Hematopoietic multipotent progenitor cell treated with erythropoietin and hydrocortisone succinate and interleukin-3 and kit ligand, for 15 days (in vitro differentiated cells): Measurements from ENCODE around the gene WNT7B.

Experiments used
- DNase-seq: peaks from one replicate; pipeline ENCODE4 v3.0.0-alpha.2; 2015; ENCODE audit warnings: low spot score

Gene WNT7B

GRCh38 chr22:45906946-45907345 is 70.0 kb downstream of the WNT7B start:
- DNase-seq, result no peak

GRCh38 chr22:45905924-45906865 is 70.8 kb downstream of the WNT7B start:
- DNase-seq, result no peak

- no peak for DNase-seq
Measured at GRCh38 chr22:45905326-45905923, 71.5 kb downstream of the WNT7B start.

GRCh38 chr22:45904236-45904635 is 72.7 kb downstream of the WNT7B start:
- DNase-seq, result no peak

- DNase-seq, result no peak
Measured at GRCh38 chr22:45903355-45904135, 73.4 kb downstream of the WNT7B start.

- DNase-seq, result no peak
Measured at GRCh38 chr22:45897736-45898135, 79.2 kb downstream of the WNT7B start.

- no peak for DNase-seq
Measured at GRCh38 chr22:45896964-45897538, 79.9 kb downstream of the WNT7B start.

GRCh38 chr22:45896153-45896951 is 80.6 kb downstream of the WNT7B start:
- DNase-seq, result no peak

GRCh38 chr22:45895436-45896152 is 81.4 kb downstream of the WNT7B start:
- no peak for DNase-seq

GRCh38 chr22:45893516-45893915 is 83.4 kb downstream of the WNT7B start:
- DNase-seq, result no peak

GRCh38 chr22:45892681-45893461 is 84.1 kb downstream of the WNT7B start:
- DNase-seq, result no peak

GRCh38 chr22:45891996-45892621 is 84.9 kb downstream of the WNT7B start:
- no peak for DNase-seq

GRCh38 chr22:45891471-45891995 is 85.4 kb downstream of the WNT7B start:
- DNase-seq, result no peak

- no peak for DNase-seq
Measured at GRCh38 chr22:45891021-45891421, 85.9 kb downstream of the WNT7B start.

- no peak for DNase-seq
Measured at GRCh38 chr22:45890351-45890635, 86.7 kb downstream of the WNT7B start.

GRCh38 chr22:45889539-45890350 is 87.2 kb downstream of the WNT7B start:
- no peak for DNase-seq

- DNase-seq, result no peak
Measured at GRCh38 chr22:45889093-45889538, 87.8 kb downstream of the WNT7B start.
